PC-9 (cell line): Measurements from ENCODE around the gene RGS13.

Experiments used
- EZH2 ChIP-seq: fragments of 200-600 bp; sonication (generic); IDR thresholded peaks from 2 replicates; pipeline ENCODE4 v1.8.0; 2017; ENCODE audit warnings: antibody characterized with exemption, low read depth
- TF ChIP-seq, protein P1 (sequence below): fragments of 200-600 bp; sonication (generic); conservative IDR thresholded peaks from 2 replicates; pipeline ENCODE4 v1.6.1; 2017; ENCODE audit warnings: mixed run types, antibody characterized with exemption, mild to moderate bottlenecking, moderate library complexity

DNA sequence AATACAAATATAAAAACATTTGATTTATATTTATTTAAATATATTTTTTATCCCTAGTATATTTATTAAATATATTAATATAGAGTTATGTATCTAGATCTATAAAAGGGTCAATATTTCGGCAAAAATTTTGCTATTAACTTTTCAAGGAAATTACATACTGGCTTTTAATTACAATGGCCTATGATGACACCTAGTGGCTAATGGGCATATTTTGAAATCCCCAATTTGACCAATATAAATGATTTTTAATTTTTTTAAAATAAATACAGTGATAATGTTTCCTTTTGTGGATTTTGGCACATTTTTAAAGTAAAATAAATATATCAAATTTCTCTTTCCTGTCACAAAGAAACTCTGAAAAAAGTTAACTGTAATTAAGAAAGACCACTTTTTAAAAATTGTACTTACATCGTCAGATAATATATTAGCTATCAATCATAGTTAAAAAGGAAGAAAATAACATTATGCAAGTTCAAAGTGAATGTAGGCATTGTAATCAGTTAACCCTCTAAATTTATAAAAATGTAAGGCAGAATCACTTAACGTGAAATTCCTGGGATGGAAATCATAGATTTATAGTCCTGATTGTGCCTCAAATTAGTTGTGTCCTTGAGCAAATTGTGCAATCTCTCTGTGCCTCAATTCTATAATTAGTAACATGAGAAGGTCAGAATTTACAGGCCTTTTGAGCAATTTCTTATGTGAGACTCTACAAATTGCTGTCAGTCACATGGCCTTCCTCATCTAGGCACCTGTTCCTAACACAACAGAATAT is 25.6 kb upstream of the RGS13 start:
- TF ChIP-seq, protein P1, sequence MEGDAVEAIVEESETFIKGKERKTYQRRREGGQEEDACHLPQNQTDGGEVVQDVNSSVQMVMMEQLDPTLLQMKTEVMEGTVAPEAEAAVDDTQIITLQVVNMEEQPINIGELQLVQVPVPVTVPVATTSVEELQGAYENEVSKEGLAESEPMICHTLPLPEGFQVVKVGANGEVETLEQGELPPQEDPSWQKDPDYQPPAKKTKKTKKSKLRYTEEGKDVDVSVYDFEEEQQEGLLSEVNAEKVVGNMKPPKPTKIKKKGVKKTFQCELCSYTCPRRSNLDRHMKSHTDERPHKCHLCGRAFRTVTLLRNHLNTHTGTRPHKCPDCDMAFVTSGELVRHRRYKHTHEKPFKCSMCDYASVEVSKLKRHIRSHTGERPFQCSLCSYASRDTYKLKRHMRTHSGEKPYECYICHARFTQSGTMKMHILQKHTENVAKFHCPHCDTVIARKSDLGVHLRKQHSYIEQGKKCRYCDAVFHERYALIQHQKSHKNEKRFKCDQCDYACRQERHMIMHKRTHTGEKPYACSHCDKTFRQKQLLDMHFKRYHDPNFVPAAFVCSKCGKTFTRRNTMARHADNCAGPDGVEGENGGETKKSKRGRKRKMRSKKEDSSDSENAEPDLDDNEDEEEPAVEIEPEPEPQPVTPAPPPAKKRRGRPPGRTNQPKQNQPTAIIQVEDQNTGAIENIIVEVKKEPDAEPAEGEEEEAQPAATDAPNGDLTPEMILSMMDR, result peak; percentile 69
- TF ChIP-seq EZH2, result no peak
